ENCODE measurements around the gene SPDYE1.
"Not testable (repeated sequence)": the region's sequence is repeated elsewhere in the genome, so short reads cannot be mapped to it uniquely, and the experiment has no call there.

DNA sequence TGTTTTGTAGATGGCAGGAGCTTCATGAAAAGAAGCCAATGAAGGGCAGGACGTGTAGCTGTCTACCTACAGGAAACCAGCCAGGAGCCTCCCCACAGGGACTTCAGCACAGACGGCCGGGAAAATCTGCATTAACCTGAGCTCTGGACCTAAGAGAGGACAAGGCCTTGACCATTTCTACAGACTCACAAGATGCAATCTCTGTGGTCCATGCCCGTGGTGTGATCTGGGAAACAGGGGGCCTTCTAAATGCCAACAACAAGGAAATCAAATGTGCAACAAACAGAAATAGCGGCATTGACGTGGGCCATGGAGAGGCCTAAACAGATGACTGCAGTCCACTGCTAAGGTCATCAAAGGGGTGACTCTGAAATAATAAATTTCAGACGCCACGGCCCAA, 14.4 kb downstream of the SPDYE1 start:
- TF ChIP-seq, protein P1, sequence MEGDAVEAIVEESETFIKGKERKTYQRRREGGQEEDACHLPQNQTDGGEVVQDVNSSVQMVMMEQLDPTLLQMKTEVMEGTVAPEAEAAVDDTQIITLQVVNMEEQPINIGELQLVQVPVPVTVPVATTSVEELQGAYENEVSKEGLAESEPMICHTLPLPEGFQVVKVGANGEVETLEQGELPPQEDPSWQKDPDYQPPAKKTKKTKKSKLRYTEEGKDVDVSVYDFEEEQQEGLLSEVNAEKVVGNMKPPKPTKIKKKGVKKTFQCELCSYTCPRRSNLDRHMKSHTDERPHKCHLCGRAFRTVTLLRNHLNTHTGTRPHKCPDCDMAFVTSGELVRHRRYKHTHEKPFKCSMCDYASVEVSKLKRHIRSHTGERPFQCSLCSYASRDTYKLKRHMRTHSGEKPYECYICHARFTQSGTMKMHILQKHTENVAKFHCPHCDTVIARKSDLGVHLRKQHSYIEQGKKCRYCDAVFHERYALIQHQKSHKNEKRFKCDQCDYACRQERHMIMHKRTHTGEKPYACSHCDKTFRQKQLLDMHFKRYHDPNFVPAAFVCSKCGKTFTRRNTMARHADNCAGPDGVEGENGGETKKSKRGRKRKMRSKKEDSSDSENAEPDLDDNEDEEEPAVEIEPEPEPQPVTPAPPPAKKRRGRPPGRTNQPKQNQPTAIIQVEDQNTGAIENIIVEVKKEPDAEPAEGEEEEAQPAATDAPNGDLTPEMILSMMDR (IDR thresholded peaks at IDR 0.05) = not testable (repeated sequence)
- TF ChIP-seq POLR2A (IDR thresholded peaks at IDR 0.05) = not testable (repeated sequence)
